Stromal cell of bone marrow (primary cell): Measurements from ENCODE around the gene GRK2.

Source experiments
- DNase-seq: peaks from one replicate; pipeline ENCODE4 v3.0.0-alpha.2; 2012; ENCODE audit warnings: low read depth

Gene GRK2

GRCh38 chr11:67283481-67283963, 17.2 kb downstream of the GRK2 start:
- DNase-seq: no peak

DNA sequence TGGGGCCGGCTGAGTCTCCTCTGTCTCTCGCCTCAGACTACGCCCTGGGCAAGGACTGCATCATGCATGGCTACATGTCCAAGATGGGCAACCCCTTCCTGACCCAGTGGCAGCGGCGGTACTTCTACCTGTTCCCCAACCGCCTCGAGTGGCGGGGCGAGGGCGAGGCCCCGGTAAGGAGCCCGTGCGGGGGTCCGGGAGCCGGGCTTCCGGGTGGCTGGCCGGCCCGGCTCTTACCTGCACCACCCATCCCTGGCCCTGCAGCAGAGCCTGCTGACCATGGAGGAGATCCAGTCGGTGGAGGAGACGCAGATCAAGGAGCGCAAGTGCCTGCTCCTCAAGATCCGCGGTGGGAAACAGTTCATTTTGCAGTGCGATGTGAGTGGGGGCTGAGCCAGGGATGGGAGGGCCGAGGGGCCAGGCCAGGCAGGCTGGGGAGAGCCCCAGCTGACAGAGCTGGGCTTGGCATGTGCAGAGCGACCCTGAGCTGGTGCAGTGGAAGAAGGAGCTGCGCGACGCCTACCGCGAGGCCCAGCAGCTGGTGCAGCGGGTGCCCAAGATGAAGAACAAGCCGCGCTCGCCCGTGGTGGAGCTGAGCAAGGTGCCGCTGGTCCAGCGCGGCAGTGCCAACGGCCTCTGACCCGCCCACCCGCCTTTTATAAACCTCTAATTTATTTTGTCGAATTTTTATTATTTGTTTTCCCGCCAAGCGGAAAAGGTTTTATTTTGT, 18.7 kb downstream of the GRK2 start:
- no peak for DNase-seq

- DNase-seq: no peak
These were observed 19.5 kb downstream of the GRK2 start for GRCh38 chr11:67285541-67286498.

DNA sequence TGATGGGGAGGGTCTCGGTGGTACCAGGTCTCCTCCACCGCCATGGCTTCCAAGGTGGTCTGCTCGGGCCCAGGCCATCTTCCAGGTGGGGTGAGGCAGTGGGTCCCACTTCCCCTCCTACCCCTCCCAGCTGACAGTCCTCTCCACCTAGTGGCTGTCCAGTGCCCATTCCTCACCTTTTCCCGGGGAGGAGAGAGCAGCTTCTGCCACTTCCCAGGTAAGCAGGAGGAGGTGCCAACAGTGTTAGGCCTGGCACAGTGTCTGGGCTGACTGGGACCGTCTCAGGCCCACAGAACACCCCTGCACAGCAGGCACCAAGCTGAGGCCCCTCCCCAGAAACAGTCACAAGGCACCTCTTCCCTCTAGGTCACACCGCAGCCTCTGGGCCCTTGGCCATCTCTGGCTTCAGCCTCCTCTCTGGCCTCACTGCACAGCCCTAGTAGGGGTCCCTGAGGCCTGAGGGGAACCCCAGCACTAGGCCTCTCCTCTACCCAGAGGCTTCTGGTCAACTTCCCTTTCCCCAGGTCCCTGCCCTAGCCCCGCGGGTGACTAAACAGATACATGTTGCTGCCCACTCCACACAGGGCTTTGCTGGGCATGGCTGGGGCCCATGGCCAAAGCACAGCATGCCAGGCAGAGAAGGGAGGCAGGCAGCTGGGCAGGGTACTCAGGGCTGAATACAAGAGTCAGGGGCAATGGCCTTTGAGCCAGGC, 20.5 kb downstream of the GRK2 start:
- DNase-seq: no peak

DNA sequence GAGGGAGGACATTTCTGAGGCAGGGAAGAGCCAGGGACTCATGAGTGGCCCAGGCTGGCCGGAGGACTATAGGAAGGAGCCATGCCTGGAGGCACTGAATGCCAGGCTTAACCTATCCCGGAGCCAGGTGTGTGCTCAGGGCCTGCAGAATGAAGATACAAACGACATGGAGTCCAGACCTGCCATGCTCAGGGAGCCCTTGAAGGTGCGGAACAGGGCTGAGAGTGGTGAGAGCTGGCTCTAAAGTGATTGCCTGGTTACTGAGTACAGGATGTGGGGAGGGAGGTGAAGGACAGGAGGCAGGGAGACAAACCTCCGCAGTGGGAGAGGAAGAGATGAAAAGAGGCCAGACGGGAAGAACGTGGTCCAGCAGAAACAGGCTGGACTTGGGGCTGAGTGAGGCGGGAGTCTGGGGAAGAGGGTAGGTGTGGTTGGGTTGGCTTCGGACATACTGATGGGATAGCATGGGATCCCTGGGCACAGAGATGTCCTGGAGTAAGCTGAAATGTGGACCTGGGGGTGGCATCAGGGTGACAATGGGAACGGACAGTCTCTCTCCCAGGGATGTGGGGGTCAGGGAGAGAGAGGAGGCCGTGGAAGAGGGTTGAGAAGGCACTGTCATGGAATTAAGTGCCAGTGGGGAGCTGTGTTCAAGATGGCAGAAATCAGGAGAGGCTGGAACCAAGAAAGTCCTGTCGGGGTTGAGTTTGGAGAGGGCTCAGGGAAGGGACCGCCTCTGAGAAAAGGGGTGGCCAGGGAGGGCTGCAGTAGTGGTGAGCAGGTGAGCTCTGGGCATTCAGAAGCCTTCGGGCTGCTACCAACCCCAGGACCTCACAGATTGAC, 21.3 kb downstream of the GRK2 start:
- DNase-seq: no peak

GRCh38 chr11:67288198-67288451, 21.9 kb downstream of the GRK2 start:
- no peak for DNase-seq

- DNase-seq: peak; percentile 77
These were observed 22.4 kb downstream of the GRK2 start for GRCh38 chr11:67288452-67289225.

GRCh38 chr11:67289226-67289650, 23.0 kb downstream of the GRK2 start, which contains the start of gene ANKRD13D:
Gene ANKRD13D, plus strand, starts transcription at chr11:67289303. Its CDS starts 158 bp downstream, at chr11:67289461.
- DNase-seq: no peak

DNA sequence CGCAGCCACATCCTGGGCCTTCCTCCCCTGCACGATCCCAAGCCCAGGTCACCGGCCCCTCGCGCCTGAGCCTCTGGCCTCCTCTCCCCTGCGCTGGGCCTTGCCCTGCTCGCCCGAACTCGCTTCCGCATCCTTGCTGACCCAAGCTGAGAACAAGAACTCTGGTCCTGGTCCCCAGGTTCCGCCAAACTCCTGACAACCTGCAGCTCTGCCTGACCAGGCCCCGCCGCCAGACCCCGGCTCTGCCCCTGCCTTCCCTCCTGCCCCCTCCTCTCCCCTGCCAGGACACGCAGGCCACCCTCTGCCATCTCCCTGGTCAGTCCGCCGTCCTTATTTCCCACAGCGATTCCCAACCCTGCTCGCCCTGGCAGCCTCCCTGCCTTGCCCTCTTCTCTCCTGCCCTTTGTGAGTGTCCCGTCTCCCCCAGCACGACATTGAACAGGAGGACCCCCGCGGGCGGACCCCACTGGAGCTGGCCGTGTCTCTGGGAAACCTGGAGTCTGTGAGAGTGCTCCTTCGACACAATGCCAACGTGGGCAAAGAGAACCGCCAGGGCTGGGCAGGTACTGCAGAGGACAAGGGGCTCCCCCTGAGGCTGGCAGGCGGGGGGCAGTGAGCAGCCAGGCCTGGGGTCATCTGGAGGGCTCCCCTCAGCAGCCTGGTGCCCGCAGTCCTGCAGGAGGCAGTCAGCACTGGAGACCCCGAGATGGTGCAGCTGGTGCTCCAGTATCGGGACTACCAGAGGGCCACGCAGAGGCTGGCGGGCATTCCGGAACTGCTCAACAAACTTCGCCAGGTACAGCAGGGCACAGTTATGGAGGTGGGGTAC, 23.6 kb downstream of the GRK2 start:
- no peak for DNase-seq

DNA sequence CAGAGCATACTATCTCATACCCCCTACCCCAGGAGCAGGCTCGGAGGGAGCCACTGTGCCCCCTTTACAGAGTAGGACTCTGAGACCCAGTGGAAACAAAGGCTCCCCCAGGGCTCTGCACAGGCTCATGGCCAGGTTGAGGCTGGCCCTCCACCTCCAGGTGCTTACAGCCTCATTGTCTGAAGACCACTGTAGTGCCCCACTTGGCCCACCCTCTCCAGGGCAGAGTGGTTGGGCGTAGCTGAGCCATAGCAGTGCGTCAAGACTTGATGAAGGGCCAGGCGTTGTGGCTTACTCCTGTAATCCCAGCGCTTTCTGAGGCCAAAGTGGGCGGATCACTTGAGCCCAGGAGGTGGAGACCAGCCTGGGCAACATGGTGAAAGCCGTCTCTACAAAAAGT, 24.5 kb downstream of the GRK2 start:
- peak; percentile 80 for DNase-seq

GRCh38 chr11:67291481-67292381, 25.5 kb downstream of the GRK2 start:
- no peak for DNase-seq

- DNase-seq: no peak
These were observed 26.4 kb downstream of the GRK2 start for GRCh38 chr11:67292671-67293070.

DNA sequence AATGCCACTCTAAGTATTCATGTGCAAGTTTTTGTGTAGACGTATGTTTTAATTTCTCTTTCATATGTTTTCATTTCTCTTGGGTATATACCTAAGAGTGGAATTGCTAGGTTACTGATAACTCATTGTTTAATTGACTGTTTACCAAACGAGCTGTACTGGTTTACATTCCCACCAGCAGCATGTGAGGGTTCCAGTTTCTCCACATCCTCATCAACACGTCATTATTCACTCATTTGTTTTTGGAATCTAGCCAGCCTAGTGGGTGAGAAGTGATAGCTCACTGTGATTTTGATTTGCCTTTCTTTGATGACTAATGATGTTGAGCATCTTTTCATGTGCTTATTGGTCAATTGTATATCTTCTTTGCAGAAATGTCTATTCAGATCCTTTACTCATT, 26.8 kb downstream of the GRK2 start:
- no peak for DNase-seq

GRCh38 chr11:67295846-67296245, 29.6 kb downstream of the GRK2 start:
- DNase-seq: no peak

DNA sequence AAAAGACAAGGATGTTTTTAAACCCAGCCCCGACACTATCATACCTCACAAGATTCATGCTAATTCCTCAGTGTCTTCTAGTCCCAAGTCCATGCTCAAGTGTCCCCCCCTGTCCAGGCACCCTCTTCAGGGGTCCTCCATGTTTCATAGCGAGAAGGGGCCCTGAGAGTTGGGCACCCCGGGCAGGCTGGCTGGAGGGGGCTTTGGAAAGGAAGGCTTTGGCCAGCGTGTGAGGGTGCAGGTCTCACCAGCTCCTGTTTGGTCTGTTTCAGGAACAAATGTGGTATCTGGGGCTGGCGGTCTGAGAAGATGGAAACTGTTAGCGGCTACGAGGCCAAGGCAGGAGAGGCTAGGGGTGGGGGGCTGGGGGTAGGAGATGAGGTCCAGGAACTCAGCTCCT, 32.5 kb downstream of the GRK2 start:
- no peak for DNase-seq

- no peak for DNase-seq
These were observed 33.4 kb downstream of the GRK2 start for GRCh38 chr11:67299471-67300191.

DNA sequence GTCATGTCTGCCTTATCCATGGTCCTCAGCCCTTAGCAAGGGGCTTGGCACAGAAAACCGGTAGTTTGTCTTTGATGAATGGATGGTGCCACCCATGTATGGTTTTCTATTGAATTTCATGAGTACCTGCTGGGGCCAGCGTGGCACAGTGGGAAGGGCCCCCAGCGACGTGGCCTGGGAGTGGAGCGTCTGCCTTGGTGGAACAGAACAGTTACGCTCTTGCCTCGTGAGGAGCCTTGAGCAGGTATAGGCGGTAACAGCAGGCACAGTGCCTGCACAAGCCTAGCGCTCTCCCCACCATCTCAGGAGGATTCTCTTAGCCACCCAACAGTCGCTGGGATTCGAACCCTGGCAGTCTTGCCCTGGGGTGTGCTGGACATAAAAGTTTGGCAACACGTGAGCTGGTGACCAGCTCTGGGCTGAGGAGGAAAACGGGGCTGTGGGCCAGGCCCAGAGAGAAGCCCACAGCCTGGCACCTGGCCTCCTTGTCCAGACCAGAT, 34.0 kb downstream of the GRK2 start:
- no peak for DNase-seq

GRCh38 chr11:67300756-67301312, 34.6 kb downstream of the GRK2 start:
- DNase-seq: no peak
